Measurements from ENCODE around the gene PPFIBP2. TPM values are rescaled to one million over a fixed set of nuclear protein-coding genes. Genes with fewer than 3 reads are reported as not detected.
"Not testable (repeated sequence)": the region's sequence is repeated elsewhere in the genome, so short reads cannot be mapped to it uniquely, and the experiment has no call there.

The PPFIBP2 gene
- total RNA-seq, 1 donor from 2014 or later, result 24.1 TPM

DNA sequence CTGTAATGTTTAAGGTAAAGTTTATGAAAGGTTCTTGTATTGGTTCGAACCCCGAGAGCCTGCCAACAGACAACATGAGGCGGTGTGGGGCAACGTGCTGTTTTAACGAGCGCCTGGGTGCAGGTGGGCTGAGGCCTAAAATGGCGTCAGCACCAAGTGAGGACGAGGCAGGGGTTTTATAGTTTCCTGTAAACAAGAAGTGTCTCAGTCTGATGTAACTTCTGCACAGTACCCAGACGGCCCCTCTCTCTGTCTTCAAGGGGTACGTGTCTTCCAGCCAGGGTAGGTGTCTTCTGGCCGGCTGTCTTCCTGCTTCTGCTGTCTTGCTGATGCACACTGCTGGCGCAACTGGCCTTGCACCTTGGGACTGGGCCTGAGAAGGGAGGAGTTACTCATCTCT lies 2.7 kb downstream of the PPFIBP2 start:
- intact Hi-C loops (cut with DNase I), result no loop called here

DNA sequence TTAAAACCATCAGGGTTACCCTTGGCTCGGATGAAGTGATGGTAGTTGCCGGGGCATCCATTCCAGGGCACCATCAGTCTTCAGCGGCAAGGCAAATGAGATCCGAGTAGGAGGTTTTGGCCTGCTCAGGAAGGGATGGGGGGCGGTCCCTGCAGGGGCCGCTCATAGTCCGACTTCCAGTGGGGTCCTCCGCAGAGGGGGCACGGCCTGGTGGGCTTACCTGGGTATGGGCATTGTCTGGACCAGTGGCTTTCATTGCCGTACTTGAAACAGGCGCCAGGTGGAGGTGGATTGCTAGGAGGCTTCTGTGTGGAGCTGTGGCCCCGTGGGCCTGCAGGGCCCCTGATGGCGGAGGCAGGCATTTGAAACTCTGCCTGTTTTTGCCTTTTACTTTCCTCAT lies 3.9 kb downstream of the PPFIBP2 start:
- ATAC-seq; H3K4me3 ChIP-seq; H3K27ac ChIP-seq; H3K27me3 ChIP-seq (ENCODE audit: low read depth); DNase-seq; intact Hi-C loops (cut with DNase I); H3K36me3 ChIP-seq; H3K9me3 ChIP-seq: not testable (repeated sequence)
- peaks cover 32% of the 10 kb centered on the region for H3K4me1 ChIP-seq

More for the DNA sequence above, 2.7 kb downstream of the PPFIBP2 start:
- no peak overlapping the region for H3K4me3 ChIP-seq
- H3K4me1 ChIP-seq, result peaks cover 32% of the 10 kb centered on the region
- H3K9me3 ChIP-seq, result no peaks in the 10 kb centered on the region
- no peaks in the 10 kb centered on the region for H3K27me3 ChIP-seq (ENCODE audit: low read depth)
- DNase-seq (no peak), ATAC-seq (no peak)
- TF ChIP-seq, protein P1, sequence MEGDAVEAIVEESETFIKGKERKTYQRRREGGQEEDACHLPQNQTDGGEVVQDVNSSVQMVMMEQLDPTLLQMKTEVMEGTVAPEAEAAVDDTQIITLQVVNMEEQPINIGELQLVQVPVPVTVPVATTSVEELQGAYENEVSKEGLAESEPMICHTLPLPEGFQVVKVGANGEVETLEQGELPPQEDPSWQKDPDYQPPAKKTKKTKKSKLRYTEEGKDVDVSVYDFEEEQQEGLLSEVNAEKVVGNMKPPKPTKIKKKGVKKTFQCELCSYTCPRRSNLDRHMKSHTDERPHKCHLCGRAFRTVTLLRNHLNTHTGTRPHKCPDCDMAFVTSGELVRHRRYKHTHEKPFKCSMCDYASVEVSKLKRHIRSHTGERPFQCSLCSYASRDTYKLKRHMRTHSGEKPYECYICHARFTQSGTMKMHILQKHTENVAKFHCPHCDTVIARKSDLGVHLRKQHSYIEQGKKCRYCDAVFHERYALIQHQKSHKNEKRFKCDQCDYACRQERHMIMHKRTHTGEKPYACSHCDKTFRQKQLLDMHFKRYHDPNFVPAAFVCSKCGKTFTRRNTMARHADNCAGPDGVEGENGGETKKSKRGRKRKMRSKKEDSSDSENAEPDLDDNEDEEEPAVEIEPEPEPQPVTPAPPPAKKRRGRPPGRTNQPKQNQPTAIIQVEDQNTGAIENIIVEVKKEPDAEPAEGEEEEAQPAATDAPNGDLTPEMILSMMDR (IDR thresholded peaks at IDR 0.05), result no peak
- H3K27ac ChIP-seq, result no peak overlapping the region
- H3K36me3 ChIP-seq, result no peaks in the 10 kb centered on the region

DNA sequence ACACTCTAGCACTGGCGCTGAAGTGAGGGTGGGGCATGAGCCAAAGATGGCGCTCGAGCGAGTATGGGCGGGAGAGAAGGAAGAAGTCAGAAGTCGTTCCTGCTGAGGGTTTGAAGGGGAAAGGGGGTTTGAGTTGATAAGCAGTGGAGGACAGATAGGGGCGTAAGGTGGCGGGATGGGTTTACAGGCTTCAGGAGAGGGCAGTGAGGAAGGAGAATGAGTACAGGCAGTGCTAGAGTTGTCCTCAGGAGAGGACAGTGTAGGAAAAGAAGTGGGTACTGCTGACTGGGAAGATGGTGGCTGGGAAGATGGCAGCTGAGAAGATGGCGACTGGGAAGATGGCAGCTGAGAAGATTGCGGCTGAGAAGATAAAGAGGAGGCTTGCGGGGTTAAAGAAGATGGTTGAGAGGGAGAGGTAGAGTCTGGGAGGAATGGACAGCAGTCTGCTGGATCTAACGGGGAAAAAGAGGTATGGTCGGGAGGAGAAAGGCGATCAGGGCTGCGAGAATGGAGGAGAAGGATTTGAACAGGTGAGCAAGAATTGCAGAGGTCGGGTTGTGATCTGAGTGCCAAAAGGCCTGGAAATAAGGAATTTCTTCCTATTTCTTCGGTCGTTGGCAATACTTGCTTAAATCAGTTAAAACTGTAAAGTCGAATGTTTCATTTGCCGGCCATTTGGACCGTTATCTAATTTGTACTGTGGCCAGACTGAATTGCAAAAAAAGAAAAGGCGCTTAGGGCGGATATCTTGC lies 5.2 kb downstream of the PPFIBP2 start:
- TF ChIP-seq, protein P1 (IDR thresholded peaks at IDR 0.05), result no peak
- intact Hi-C loops (cut with DNase I), result no loop called here

DNA sequence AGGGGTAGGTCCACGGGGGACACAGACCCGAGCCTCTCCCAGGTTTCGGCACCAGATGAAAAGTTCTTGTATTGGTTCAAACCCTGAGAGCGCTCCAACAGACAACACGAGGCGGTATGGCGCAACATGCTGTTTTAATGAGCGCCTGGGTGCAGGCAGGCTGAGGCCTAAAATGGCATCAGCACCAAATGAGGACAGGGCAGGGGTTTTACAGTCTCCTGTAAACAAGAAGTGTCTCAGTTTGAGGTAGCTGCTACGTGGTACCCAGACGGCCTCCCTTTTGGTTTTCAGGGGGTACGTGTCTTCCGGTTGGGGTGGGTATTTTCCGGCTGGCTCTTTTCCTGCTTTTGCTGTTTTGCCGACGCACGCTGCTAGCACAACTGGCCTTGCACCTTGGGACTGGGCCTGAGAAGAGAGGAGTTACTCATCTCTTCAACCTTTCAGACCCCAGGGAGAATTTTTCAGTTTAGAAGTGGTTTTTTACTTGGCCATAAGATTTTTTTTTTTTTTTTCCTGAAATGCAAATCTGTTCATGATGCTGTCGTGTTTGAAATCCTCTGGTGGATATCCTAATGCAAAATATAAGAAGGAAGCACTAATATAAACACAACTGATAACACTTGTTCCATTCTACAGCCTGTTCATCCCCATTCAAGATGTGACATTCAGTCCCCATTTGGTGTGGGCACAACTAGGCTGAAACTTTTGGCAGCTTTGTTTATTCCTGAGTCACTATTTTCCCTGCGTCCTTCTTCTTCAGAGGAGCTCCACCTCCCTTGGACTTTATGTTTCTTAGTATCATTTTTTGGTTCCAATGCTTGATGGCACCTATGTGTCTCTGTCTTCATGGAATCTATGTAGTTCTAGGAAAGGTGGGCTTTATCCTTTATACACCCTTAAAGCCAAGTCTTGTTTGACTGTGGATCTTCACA lies 6.5 kb downstream of the PPFIBP2 start:
- intact Hi-C loops (cut with DNase I), result no loop called here
- no peaks in the 10 kb centered on the region for H3K9me3 ChIP-seq
- TF ChIP-seq, protein P1 (IDR thresholded peaks at IDR 0.05), result no peak
- no peak overlapping the region for H3K4me3 ChIP-seq
- no peaks in the 10 kb centered on the region for H3K36me3 ChIP-seq
- DNase-seq (no peak), ATAC-seq (no peak)
- peaks cover 37% of the 10 kb centered on the region for H3K4me1 ChIP-seq
- H3K27ac ChIP-seq, result peak overlapping the region; percentile 11
- no peaks in the 10 kb centered on the region for H3K27me3 ChIP-seq (ENCODE audit: low read depth)

More for the DNA sequence above, 5.2 kb downstream of the PPFIBP2 start:
- DNase-seq (no peak), ATAC-seq (no peak)
- Histone ChIP-seq H3K4me1 (peaks cover 39% of the 10 kb centered on the region), H3K27me3 (ENCODE audit: low read depth) (no peaks in the 10 kb centered on the region), H3K36me3 (no peaks in the 10 kb centered on the region), H3K27ac (no peak overlapping the region), H3K4me3 (no peak overlapping the region), H3K9me3 (no peaks in the 10 kb centered on the region)

DNA sequence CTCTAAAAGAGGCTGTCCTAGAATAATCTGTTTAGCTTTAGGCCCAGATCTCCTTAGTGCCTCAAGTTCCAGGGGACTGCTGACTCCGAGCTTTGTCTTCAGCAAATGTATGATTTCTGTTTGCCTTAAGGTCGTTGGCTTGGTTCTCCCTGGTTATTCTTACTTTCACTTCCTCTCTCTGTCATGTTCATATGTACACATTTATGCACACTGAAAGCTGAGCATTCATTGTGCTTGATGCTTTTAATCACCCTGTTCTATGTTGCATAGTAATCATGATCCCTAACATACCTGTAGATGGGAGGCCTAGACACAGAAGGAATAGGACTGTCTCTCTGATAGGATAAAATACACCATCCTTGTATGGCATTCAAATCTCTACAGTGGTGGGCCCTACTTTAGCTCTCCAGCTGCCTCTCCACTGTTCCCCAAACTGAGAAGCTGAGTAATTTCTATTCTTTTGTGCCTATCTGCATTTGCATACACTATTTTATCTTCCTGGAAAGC lies 7.2 kb downstream of the PPFIBP2 start:
- TF ChIP-seq, protein P1 (IDR thresholded peaks at IDR 0.05), result no peak
- peak in 1 of 2 donors; percentile 31 for ATAC-seq
- DNase-seq, result no peak
- H3K4me1 ChIP-seq, result peaks cover 34% of the 10 kb centered on the region
- intact Hi-C loops (cut with DNase I), result no loop called here
- no peaks in the 10 kb centered on the region for H3K27me3 ChIP-seq (ENCODE audit: low read depth)
- no peak overlapping the region for H3K4me3 ChIP-seq
- H3K36me3 ChIP-seq, result no peaks in the 10 kb centered on the region
- H3K27ac ChIP-seq, result peak overlapping the region; percentile 11
- H3K9me3 ChIP-seq, result no peaks in the 10 kb centered on the region
